DOHH2 (cell line): Measurements from ENCODE around the gene COG1.

ENCODE experiments used
- CTCF ChIP-seq: fragments of 200-600 bp; sonication (generic); IDR thresholded peaks from one replicate; pipeline ENCODE4 v1.5.1; 2014; ENCODE audit warnings: antibody characterized with exemption, mild to moderate bottlenecking, low read depth, low read length; ENCODE audit not compliant: poor library complexity, severe bottlenecking
- EZH2phosphoT487 ChIP-seq: fragments of 200-600 bp; sonication (generic); IDR thresholded peaks from 2 replicates; pipeline ENCODE4 v1.6.1; 2017; ENCODE audit warnings: borderline replicate concordance, mild to moderate bottlenecking, antibody characterized with exemption, low read length, moderate library complexity, mixed read lengths

GRCh38 chr17:73187203-73187769, 5.6 kb upstream of the COG1 start:
- TF ChIP-seq CTCF (no peak), EZH2phosphoT487 (no peak)
